Endodermal cell (in vitro differentiated cells): Measurements from ENCODE around the gene NOVA1. TPM values are rescaled to one million over a fixed set of nuclear protein-coding genes. Genes with fewer than 3 reads are reported as not detected.

ENCODE experiments used
- DNase-seq: peaks from one replicate; pipeline ENCODE4 v3.0.0-alpha.2; 2017
- H3K27ac ChIP-seq: 2 replicates; pipeline ENCODE4 v1.5.1; 2013; ENCODE audit warnings: mild to moderate bottlenecking, low read depth, low read length, moderate library complexity
- H3K27me3 ChIP-seq: 2 replicates; pipeline ENCODE4 v1.6.1; 2013; ENCODE audit warnings: mild to moderate bottlenecking, low read length, moderate library complexity; ENCODE audit not compliant: insufficient read depth, control insufficient read depth, poor library complexity, severe bottlenecking
- H3K36me3 ChIP-seq: 2 replicates; pipeline ENCODE4 v1.7.0; 2013; ENCODE audit warnings: mild to moderate bottlenecking, low read length, moderate library complexity; ENCODE audit not compliant: control insufficient read depth, insufficient read depth
- H3K4me1 ChIP-seq: one replicate; pipeline ENCODE4 v1.7.0; 2013; ENCODE audit warnings: low read length; ENCODE audit not compliant: control insufficient read depth, insufficient read depth
- H3K4me3 ChIP-seq: 2 replicates; pipeline ENCODE4 v1.5.1; 2013; ENCODE audit warnings: mild to moderate bottlenecking, low read length, moderate library complexity
- H3K9ac ChIP-seq: 2 replicates; pipeline ENCODE4 v1.6.1; 2013; ENCODE audit warnings: mild to moderate bottlenecking, low read length, moderate library complexity; ENCODE audit not compliant: poor library complexity, severe bottlenecking; ENCODE audit errors: extremely low read depth
- H3K9me3 ChIP-seq: 2 replicates; pipeline ENCODE4 v1.6.1; 2013; ENCODE audit warnings: mild to moderate bottlenecking, low read length, moderate library complexity; ENCODE audit not compliant: control insufficient read depth
- H3K27ac Mint-ChIP-seq: 2 replicates; pipeline ENCODE4 v1.8.0; 2020; ENCODE audit warnings: mixed read lengths
- H3K27me3 Mint-ChIP-seq: 2 replicates; pipeline ENCODE4 v1.8.0; 2021; ENCODE audit warnings: mild to moderate bottlenecking, mixed read lengths; ENCODE audit not compliant: insufficient read depth
- H3K36me3 Mint-ChIP-seq: 2 replicates; pipeline ENCODE4 v1.8.0; 2020; ENCODE audit warnings: low read depth, mixed read lengths
- H3K4me1 Mint-ChIP-seq: 2 replicates; pipeline ENCODE4 v1.8.0; 2020; ENCODE audit warnings: mixed read lengths
- H3K4me3 Mint-ChIP-seq: 2 replicates; pipeline ENCODE4 v1.8.0; 2020; ENCODE audit warnings: mild to moderate bottlenecking, moderate library complexity, mixed read lengths
- H3K9me3 Mint-ChIP-seq: 2 replicates; pipeline ENCODE4 v1.8.0; 2020; ENCODE audit warnings: mild to moderate bottlenecking, mixed read lengths
- CTCF ChIP-seq: fragments of 200-600 bp; sonication (generic); conservative IDR thresholded peaks from 2 replicates; pipeline ENCODE4 v1.5.0; 2021; ENCODE audit warnings: antibody characterized with exemption, mild to moderate bottlenecking
- WGBS, 2 experiments: methylation state at CpG; one replicate each; pipeline versions ENCODE4 v1.1.5 to v1.1.7; 2013; ENCODE audit warnings: missing lambda C conversion rate in 2 of 2, mixed read lengths in 1 of 2; ENCODE audit not compliant: insufficient coverage in 1 of 2, insufficient read length in 1 of 2; 5-methylcytosine and 5-hydroxymethylcytosine counted together
- total RNA-seq, 2 donors: library from RNA; stranded (reverse); fragmentation: NEBNext Ultra II Directional in 1 of 2; extraction: Animal tissue kit (Norgen Biotek cat#: 25700) in 1 of 2; gene quantifications; 2 replicates in 1 of 2; 3 replicates in 1 of 2; pipeline ENCODE4 v1.2.1, GENCODE V29; 2021

Gene NOVA1
- total RNA-seq, 2 donors from 2014 or later = 25.4 to 25.5 TPM

DNA sequence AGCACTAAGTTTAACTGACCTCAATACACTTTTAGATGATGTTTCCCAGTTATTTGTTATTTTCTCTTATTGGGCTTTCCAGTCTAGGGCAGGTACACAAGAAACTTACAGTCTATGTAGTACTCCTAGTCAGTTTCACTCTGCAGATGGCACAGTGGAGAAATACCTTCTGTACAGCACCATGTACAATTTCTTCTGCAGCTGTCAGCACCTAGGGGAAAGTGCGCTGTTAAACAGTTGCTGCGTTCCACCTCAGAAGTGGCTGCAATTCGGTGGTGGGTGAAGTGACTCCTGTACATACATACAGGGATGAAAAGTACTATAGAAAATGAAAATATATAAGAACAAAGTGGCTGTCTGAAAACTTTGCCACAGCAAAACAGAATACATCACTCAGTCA lies 48.3 kb downstream of the NOVA1 start:
- H3K4me3 ChIP-seq = no peak overlapping the region
- no peak overlapping the region for H3K27ac Mint-ChIP-seq
- peaks cover 9% of the 10 kb centered on the region for H3K36me3 Mint-ChIP-seq
- no peak for DNase-seq
- TF ChIP-seq CTCF = no peak
- H3K36me3 ChIP-seq = no peaks in the 10 kb centered on the region
- H3K4me3 Mint-ChIP-seq = no peak overlapping the region
- no peaks in the 10 kb centered on the region for H3K9me3 Mint-ChIP-seq
- 96% methylated on average over 3 of the region's 3 CpGs; no CpG with 5 or more reads in 1 of the 2 experiments for WGBS, 2 experiments
- H3K9ac ChIP-seq = no peak overlapping the region
- no peaks in the 10 kb centered on the region for H3K9me3 ChIP-seq
- no peaks in the 10 kb centered on the region for H3K27me3 ChIP-seq
- H3K4me1 ChIP-seq = no peaks in the 10 kb centered on the region
- no peaks in the 10 kb centered on the region for H3K4me1 Mint-ChIP-seq
- H3K27me3 Mint-ChIP-seq = no peaks in the 10 kb centered on the region
- H3K27ac ChIP-seq = no peak overlapping the region

DNA sequence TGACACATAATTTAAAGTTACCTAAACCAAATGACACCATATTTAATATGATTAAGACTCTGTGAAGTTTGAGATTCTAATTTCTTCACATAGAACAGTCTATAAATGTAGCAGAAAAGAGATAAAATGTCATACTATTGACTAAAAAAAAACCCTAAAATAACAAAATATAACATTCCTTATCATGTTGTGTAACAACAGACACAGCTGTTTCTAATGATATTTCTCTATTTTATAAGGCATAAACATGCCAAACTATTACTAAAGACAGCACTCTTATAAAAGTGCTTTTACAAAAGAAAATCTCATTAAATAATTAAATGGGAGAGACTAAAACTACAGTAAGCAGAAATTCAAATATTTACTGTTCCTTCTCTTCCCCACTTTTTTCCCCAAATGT lies 49.4 kb downstream of the NOVA1 start:
- Histone ChIP-seq H3K9ac (no peak overlapping the region), H3K4me1 (no peaks in the 10 kb centered on the region), H3K4me3 (no peak overlapping the region), H3K27ac (no peak overlapping the region), H3K36me3 (no peaks in the 10 kb centered on the region), H3K9me3 (no peaks in the 10 kb centered on the region), H3K27me3 (no peaks in the 10 kb centered on the region)
- no peak for DNase-seq
- no peak for TF ChIP-seq CTCF
- H3K36me3 Mint-ChIP-seq = peaks cover 9% of the 10 kb centered on the region
- H3K4me3 Mint-ChIP-seq = no peak overlapping the region
- H3K9me3 Mint-ChIP-seq = no peaks in the 10 kb centered on the region
- H3K4me1 Mint-ChIP-seq = no peaks in the 10 kb centered on the region
- H3K27ac Mint-ChIP-seq = no peak overlapping the region
- H3K27me3 Mint-ChIP-seq = no peaks in the 10 kb centered on the region

DNA sequence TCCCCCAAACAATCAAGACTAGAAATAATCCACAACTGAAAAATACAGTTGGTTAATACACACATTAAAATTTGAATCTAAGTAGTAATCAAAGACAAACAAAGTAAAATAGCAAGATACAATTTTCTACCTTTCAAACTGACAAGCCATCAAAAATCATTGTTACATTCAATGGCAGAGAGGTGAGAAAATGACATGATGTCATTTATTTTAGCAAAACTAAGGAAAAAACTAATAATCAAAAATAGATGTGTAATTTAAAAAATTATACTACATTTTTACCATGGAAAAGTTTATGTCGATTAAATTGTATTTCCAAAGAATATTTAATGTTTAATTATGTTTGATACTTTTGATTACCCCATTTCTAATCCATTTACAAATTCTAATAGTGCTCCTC lies 59.7 kb downstream of the NOVA1 start:
- H3K9me3 Mint-ChIP-seq = peaks cover 6% of the 10 kb centered on the region
- no peak for DNase-seq

More for the DNA sequence above, 59.7 kb downstream of the NOVA1 start:
- Histone ChIP-seq H3K9ac (no peak overlapping the region), H3K36me3 (no peaks in the 10 kb centered on the region), H3K27me3 (no peaks in the 10 kb centered on the region), H3K4me3 (no peak overlapping the region), H3K27ac (no peak overlapping the region), H3K9me3 (peaks cover 11% of the 10 kb centered on the region), H3K4me1 (no peaks in the 10 kb centered on the region)
- Mint-ChIP-seq H3K4me3 (no peak overlapping the region), H3K36me3 (peaks cover 14% of the 10 kb centered on the region), H3K27ac (no peak overlapping the region), H3K27me3 (no peaks in the 10 kb centered on the region), H3K4me1 (no peaks in the 10 kb centered on the region)
- WGBS, 2 experiments = no CpG with 5 or more reads among the region's 1 CpG
- no peak for TF ChIP-seq CTCF
